Measurements from ENCODE around the gene CALD1. TPM values are rescaled to one million over a fixed set of nuclear protein-coding genes. Genes with fewer than 3 reads are reported as not detected.

Gene CALD1
- total RNA-seq, 3 donors from 2014 or later, result 252 to 335 (median 266) TPM

- H3K4me3 ChIP-seq, result no peak overlapping the region
- intact Hi-C loops (cut with DNase I; ENCODE audit: low total_unique reads), result no loop called here
- no peaks in the 10 kb centered on the region for H3K9me3 ChIP-seq
- H3K27ac ChIP-seq, result peak overlapping the region in 1 of 2 donors; percentile 29
- H3K27me3 ChIP-seq, result no peaks in the 10 kb centered on the region
- H3K4me1 ChIP-seq, result peaks cover 0 to 11% of the 10 kb centered on the region in 2 donors
- DNase-seq (ENCODE audit: low spot score in 2 of 2), result no peak
- TF ChIP-seq POLR2AphosphoS5 (IDR thresholded peaks at IDR 0.05) (no peak), CTCF (IDR thresholded peaks at IDR 0.05) (no peak), POLR2A (IDR thresholded peaks at IDR 0.05) (no peak)
- H3K36me3 ChIP-seq, result no peaks in the 10 kb centered on the region
These were observed 71.7 kb downstream of the CALD1 start for GRCh38 chr7:134851141-134851540.

DNA sequence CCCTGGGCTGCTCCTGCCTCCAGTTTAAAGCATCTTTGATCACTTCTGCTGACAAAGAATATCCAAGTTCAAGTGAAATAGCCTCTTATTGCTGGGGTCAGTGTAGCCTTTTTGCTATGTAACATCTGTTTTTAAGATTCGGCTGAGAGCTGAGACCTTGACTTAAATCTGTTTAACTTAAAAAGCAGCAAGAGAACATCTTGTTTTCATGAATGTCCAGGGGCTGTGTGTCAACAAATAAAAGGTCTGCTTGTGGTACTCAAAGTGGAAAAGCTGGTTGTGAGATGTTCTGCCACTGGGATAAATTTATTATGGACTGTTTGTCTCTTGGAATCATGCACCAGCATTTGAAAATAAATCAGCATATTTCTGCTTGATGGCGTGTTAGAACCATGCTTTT, 73.2 kb downstream of the CALD1 start:
- TF ChIP-seq POLR2A (IDR thresholded peaks at IDR 0.05) (no peak), CTCF (IDR thresholded peaks at IDR 0.05) (no peak), POLR2AphosphoS5 (IDR thresholded peaks at IDR 0.05) (no peak)
- Histone ChIP-seq H3K4me3 (no peak overlapping the region), H3K9me3 (no peaks in the 10 kb centered on the region), H3K36me3 (no peaks in the 10 kb centered on the region), H3K27ac (no peak overlapping the region), H3K27me3 (no peaks in the 10 kb centered on the region), H3K4me1 (peaks cover 0 to 11% of the 10 kb centered on the region in 2 donors)
- intact Hi-C loops (cut with DNase I; ENCODE audit: low total_unique reads), result no loop called here
- no peak for DNase-seq (ENCODE audit: low spot score in 2 of 2)

- Histone ChIP-seq H3K4me1 (peaks cover 0 to 11% of the 10 kb centered on the region in 2 donors), H3K36me3 (no peaks in the 10 kb centered on the region), H3K9me3 (no peaks in the 10 kb centered on the region), H3K4me3 (no peak overlapping the region), H3K27me3 (no peaks in the 10 kb centered on the region), H3K27ac (peak overlapping the region; percentile 41 to 42)
- TF ChIP-seq POLR2A (IDR thresholded peaks at IDR 0.05), result no peak
- TF ChIP-seq CTCF (IDR thresholded peaks at IDR 0.05), result no peak
- no peak for DNase-seq (ENCODE audit: low spot score in 2 of 2)
- intact Hi-C loops (cut with DNase I; ENCODE audit: low total_unique reads), result no loop called here
These were observed 75.4 kb downstream of the CALD1 start for GRCh38 chr7:134854816-134855215.

GRCh38 chr7:134855442-134855841, 76.0 kb downstream of the CALD1 start:
- H3K36me3 ChIP-seq, result no peaks in the 10 kb centered on the region
- no peaks in the 10 kb centered on the region for H3K27me3 ChIP-seq
- H3K9me3 ChIP-seq, result no peaks in the 10 kb centered on the region
- peak overlapping the region; percentile 41 to 42 for H3K27ac ChIP-seq
- H3K4me3 ChIP-seq, result no peak overlapping the region
- no peak for DNase-seq (ENCODE audit: low spot score in 2 of 2)
- peaks cover 0 to 11% of the 10 kb centered on the region in 2 donors for H3K4me1 ChIP-seq
- TF ChIP-seq POLR2A (IDR thresholded peaks at IDR 0.05), result no peak
- TF ChIP-seq POLR2AphosphoS5 (IDR thresholded peaks at IDR 0.05), result no peak
- no peak for TF ChIP-seq CTCF (IDR thresholded peaks at IDR 0.05)
- intact Hi-C loops (cut with DNase I; ENCODE audit: low total_unique reads), result no loop called here

DNA sequence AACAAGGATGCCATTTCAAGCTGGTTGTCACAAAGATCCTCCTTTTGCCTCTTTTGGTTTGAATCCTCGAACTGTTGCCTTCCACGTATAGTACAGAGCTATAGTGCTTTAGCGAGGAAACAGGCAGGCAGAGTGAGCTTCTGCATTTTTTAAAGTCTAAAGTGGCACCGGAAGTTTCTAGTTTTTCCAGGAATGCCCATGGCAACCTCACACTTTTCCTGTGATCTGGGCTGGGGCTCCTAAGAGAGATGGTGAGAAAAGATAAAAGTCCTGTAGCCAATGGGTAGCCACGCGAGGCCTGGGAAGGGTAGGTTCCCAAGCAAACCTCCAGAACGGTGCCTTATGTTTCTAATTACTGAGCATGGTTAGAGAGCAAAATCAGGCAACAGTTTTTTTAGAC, 76.7 kb downstream of the CALD1 start:
- Histone ChIP-seq H3K36me3 (no peaks in the 10 kb centered on the region), H3K9me3 (no peaks in the 10 kb centered on the region), H3K27ac (peak overlapping the region; percentile 2 to 41), H3K4me3 (peak overlapping the region in 1 of 3 donors; percentile 10), H3K4me1 (peaks cover 0 to 11% of the 10 kb centered on the region in 2 donors), H3K27me3 (no peaks in the 10 kb centered on the region)
- TF ChIP-seq CTCF (IDR thresholded peaks at IDR 0.05) (no peak), POLR2AphosphoS5 (IDR thresholded peaks at IDR 0.05) (no peak), POLR2A (IDR thresholded peaks at IDR 0.05) (no peak)
- DNase-seq (ENCODE audit: low spot score in 2 of 2), result no peak
- intact Hi-C loops (cut with DNase I; ENCODE audit: low total_unique reads), result no loop called here
